B cell (primary cell): Measurements from ENCODE around the gene NR1H3. TPM values are rescaled to one million over a fixed set of nuclear protein-coding genes. Genes with fewer than 3 reads are reported as not detected.

Source experiments
- ATAC-seq: fragments of 200-7000 bp; cut with Tn5 transposase; one replicate; pipeline ENCODE4 v1.10.0; 2021; ENCODE audit warnings: low read depth, mild to moderate bottlenecking, moderate number of reproducible peaks, moderate library complexity
- CTCF ChIA-PET: fragments of 350-600 bp; sonication (Branson Sonifier 250); formaldehyde crosslinking; loops from one replicate; lab custom pipeline; 2021; ENCODE audit warnings: antibody characterized with exemption, inconsistent platforms; lab: Charles Lee
- POLR2A ChIA-PET: fragments of 350-600 bp; sonication (Branson Sonifier 250); formaldehyde crosslinking; loops from one replicate; lab custom pipeline; 2021; ENCODE audit warnings: antibody characterized with exemption; lab: Charles Lee
- DNase-seq: peaks from one replicate; pipeline ENCODE4 v3.0.0; 2013
- H2AFZ ChIP-seq: 2 replicates; pipeline ENCODE4 v1.6.1; 2012; ENCODE audit warnings: mild to moderate bottlenecking, low read depth, low read length; ENCODE audit not compliant: insufficient read depth, poor library complexity, severe bottlenecking
- H3K27ac ChIP-seq, 2 donors: 1 replicate in 1 of 2; 2 replicates in 1 of 2; pipeline ENCODE4 v1.5.1; 2012 to 2013; ENCODE audit warnings: low read length in 2 of 2, mild to moderate bottlenecking in 2 of 2, moderate library complexity in 1 of 2
- H3K27me3 ChIP-seq, 4 experiments: fragments of 200-600 bp in 1 of 4; sonication (generic) in 1 of 4; replicated peaks in 1 of 4; 1 replicate in 2 of 4; 2 replicates in 2 of 4; pipeline versions ENCODE4 v1.6.1 to v1.7.0; 2013 to 2016; ENCODE audit warnings: low read length in 3 of 4, mild to moderate bottlenecking in 2 of 4, mixed read lengths in 1 of 4, moderate library complexity in 1 of 4; ENCODE audit not compliant: insufficient read depth in 4 of 4, control insufficient read depth in 3 of 4; ENCODE audit errors: control extremely low read depth in 1 of 4
- H3K36me3 ChIP-seq, 2 experiments: replicated peaks in 1 of 2; 1 replicate in 1 of 2; 2 replicates in 1 of 2; pipeline versions ENCODE4 v1.6.1 to v1.7.1; 2013; ENCODE audit warnings: low read length in 1 of 2; ENCODE audit not compliant: insufficient read depth in 2 of 2, control insufficient read depth in 1 of 2; ENCODE audit errors: control extremely low read depth in 1 of 2, extremely low read depth in 1 of 2
- H3K4me1 ChIP-seq, 2 donors: fragments of 200-600 bp in 1 of 2; sonication (generic) in 1 of 2; 1 replicate in 1 of 2; 2 replicates in 1 of 2; pipeline versions ENCODE4 v1.5.1 to v1.6.1; 2013 to 2017; ENCODE audit warnings: low read length in 2 of 2; ENCODE audit not compliant: control insufficient read depth in 2 of 2, insufficient read depth in 2 of 2
- H3K4me2 ChIP-seq: replicated peaks from 2 replicates; pipeline ENCODE3; 2012; ENCODE audit warnings: mild to moderate bottlenecking, low read depth, low read length; ENCODE audit not compliant: poor library complexity, severe bottlenecking
- H3K4me3 ChIP-seq, 5 experiments: fragments of 200-600 bp in 1 of 5; sonication (generic) in 1 of 5; 1 replicate in 3 of 5; 2 replicates in 2 of 5; pipeline versions ENCODE4 v1.5.1 to v1.7.0; 2011 to 2016; ENCODE audit warnings: low read length in 4 of 5, mild to moderate bottlenecking in 4 of 5, low read depth in 2 of 5, control low read depth in 1 of 5, moderate library complexity in 1 of 5; ENCODE audit not compliant: insufficient read depth in 1 of 5; ENCODE audit errors: control extremely low read depth in 1 of 5, extremely low read depth in 1 of 5
- H3K79me2 ChIP-seq: fragments of 200-600 bp; sonication (generic); one replicate; pipeline ENCODE4 v1.6.0; 2016; ENCODE audit warnings: low read length; ENCODE audit not compliant: control insufficient read depth, insufficient read depth
- H3K9ac ChIP-seq: fragments of 200-600 bp; sonication (generic); 2 replicates; pipeline ENCODE4 v1.6.1; 2017; ENCODE audit warnings: mild to moderate bottlenecking, low read length, moderate library complexity
- H3K9me3 ChIP-seq, 3 donors: one replicate each; pipeline versions ENCODE4 v1.6.1 to v1.7.1; 2013; ENCODE audit warnings: low read length in 2 of 3; ENCODE audit not compliant: control insufficient read depth in 2 of 3, insufficient read depth in 1 of 3; ENCODE audit errors: control extremely low read depth in 1 of 3
- H4K20me1 ChIP-seq: 2 replicates; pipeline ENCODE4 v1.6.0; 2012; ENCODE audit warnings: mild to moderate bottlenecking, low read length; ENCODE audit not compliant: insufficient read depth, control insufficient read depth, poor library complexity, severe bottlenecking
- H3K27ac Mint-ChIP-seq: one replicate; pipeline ENCODE4 v1.8.0; 2021; ENCODE audit warnings: mixed read lengths
- H3K27me3 Mint-ChIP-seq: one replicate; pipeline ENCODE4 v1.8.0; 2021; ENCODE audit warnings: mixed read lengths
- H3K4me1 Mint-ChIP-seq: one replicate; pipeline ENCODE4 v1.8.0; 2021; ENCODE audit warnings: mixed read lengths
- H3K4me3 Mint-ChIP-seq: one replicate; pipeline ENCODE4 v1.8.0; 2021; ENCODE audit warnings: mixed read lengths
- H3K9me3 Mint-ChIP-seq: one replicate; pipeline ENCODE4 v1.8.0; 2022; ENCODE audit warnings: mixed read lengths; ENCODE audit not compliant: insufficient read depth
- EZH2 ChIP-seq: IDR thresholded peaks from 2 replicates; pipeline ENCODE4 v1.6.1; 2012; ENCODE audit warnings: borderline replicate concordance, low read depth, mild to moderate bottlenecking, moderate library complexity, low read length; ENCODE audit not compliant: insufficient read depth, poor library complexity, severe bottlenecking
- WGBS: methylation state at CpG from one replicate; pipeline ENCODE4 v1.1.5; 2013; ENCODE audit warnings: missing lambda C conversion rate; ENCODE audit not compliant: insufficient coverage; 5-methylcytosine and 5-hydroxymethylcytosine counted together
- intact Hi-C: fragments of 100-400 bp; cut with micrococcal nuclease; formaldehyde crosslinking; loops from one replicate; pipeline ENCODE4 v1.10.0; 2022
- polyA plus RNA-seq: library from polyadenylated mRNA; depleted of rRNA; stranded (reverse); fragments of >200 nt; gene quantifications from 2 replicates; pipeline ENCODE4 v1.2.3, GENCODE V29; 2012
- total RNA-seq, 2 donors: library from RNA; stranded (reverse); fragments of 120-200 nt in 1 of 2; gene quantifications; 1 replicate in 1 of 2; 2 replicates in 1 of 2; pipeline versions ENCODE4 v1.2.3 to v1.2.4, GENCODE V29; 2013 to 2022
- TF ChIP-seq, protein P1 (sequence below): fragments of 200-600 bp; IDR thresholded peaks from one replicate; pipeline ENCODE4 v1.8.0; 2022; ENCODE audit warnings: antibody characterized with exemption, mild to moderate bottlenecking

NR1H3 gene
- total and polyA plus RNA-seq, 2 donors (not counting 1 experiment from before 2014, with no cell fraction given): 8.4 to 9.6 TPM

DNA sequence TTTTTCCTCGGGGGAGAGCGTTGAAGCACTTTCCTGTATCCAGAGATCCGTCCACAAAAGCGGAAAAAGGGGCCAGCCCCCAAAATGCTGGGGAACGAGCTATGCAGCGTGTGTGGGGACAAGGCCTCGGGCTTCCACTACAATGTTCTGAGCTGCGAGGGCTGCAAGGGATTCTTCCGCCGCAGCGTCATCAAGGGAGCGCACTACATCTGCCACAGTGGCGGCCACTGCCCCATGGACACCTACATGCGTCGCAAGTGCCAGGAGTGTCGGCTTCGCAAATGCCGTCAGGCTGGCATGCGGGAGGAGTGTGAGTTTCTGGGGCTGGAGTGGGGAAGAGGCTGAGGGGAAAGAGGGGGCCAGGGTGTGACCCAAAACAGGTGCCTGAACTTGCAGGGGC, 2.6 kb downstream of the NR1H3 start:
- Histone ChIP-seq H3K27ac (no peak overlapping the region), H2AFZ (no peak overlapping the region), H3K36me3 (no peaks in the 10 kb centered on the region), H3K9ac (no peak overlapping the region), H3K79me2 (peaks cover 4% of the 10 kb centered on the region), H3K9me3 (no peaks in the 10 kb centered on the region), H3K4me3 (no peak overlapping the region), H3K4me2 (no peak overlapping the region), H3K27me3 (no peaks in the 10 kb centered on the region), H3K4me1 (peaks cover 2 to 3% of the 10 kb centered on the region in 2 donors), H4K20me1 (no peaks in the 10 kb centered on the region)
- no peak for ATAC-seq
- H3K9me3 Mint-ChIP-seq: no peaks in the 10 kb centered on the region
- no peak for TF ChIP-seq EZH2
- TF ChIP-seq, protein P1, sequence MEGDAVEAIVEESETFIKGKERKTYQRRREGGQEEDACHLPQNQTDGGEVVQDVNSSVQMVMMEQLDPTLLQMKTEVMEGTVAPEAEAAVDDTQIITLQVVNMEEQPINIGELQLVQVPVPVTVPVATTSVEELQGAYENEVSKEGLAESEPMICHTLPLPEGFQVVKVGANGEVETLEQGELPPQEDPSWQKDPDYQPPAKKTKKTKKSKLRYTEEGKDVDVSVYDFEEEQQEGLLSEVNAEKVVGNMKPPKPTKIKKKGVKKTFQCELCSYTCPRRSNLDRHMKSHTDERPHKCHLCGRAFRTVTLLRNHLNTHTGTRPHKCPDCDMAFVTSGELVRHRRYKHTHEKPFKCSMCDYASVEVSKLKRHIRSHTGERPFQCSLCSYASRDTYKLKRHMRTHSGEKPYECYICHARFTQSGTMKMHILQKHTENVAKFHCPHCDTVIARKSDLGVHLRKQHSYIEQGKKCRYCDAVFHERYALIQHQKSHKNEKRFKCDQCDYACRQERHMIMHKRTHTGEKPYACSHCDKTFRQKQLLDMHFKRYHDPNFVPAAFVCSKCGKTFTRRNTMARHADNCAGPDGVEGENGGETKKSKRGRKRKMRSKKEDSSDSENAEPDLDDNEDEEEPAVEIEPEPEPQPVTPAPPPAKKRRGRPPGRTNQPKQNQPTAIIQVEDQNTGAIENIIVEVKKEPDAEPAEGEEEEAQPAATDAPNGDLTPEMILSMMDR: no peak
- intact Hi-C loops: no loop called here
- H3K4me3 Mint-ChIP-seq: no peak overlapping the region
- H3K27ac Mint-ChIP-seq: no peak overlapping the region
- ChIA-PET CTCF (interaction anchor here (0.9 to 2.9 kb wide), 5 partner anchors 80 to 195 kb away, joined by 6 to 21 read pairs (median 9); no protein-coding TSS in a partner anchor), POLR2A (interaction anchor here (1.4 kb wide), 1 partner anchor 46 kb away, joined by 8 read pairs; the partner anchor contains the start of gene DDB2)
- H3K4me1 Mint-ChIP-seq: peaks cover 4% of the 10 kb centered on the region
- no peaks in the 10 kb centered on the region for H3K27me3 Mint-ChIP-seq
- no peak for DNase-seq
- WGBS: 95% methylated on average over 19 of the region's 19 CpGs

DNA sequence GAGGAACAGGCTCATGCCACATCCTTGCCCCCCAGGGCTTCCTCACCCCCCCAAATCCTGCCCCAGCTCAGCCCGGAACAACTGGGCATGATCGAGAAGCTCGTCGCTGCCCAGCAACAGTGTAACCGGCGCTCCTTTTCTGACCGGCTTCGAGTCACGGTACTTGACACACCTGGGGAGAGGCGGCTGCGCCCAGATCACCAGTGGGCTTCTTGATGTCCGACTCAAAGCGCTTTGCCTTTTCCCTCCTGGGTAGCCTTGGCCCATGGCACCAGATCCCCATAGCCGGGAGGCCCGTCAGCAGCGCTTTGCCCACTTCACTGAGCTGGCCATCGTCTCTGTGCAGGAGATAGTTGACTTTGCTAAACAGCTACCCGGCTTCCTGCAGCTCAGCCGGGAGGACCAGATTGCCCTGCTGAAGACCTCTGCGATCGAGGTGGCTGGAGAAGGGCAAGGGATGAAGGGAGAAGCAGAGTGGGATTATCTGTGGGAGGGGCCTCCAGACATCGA, 3.5 kb downstream of the NR1H3 start:
- Histone ChIP-seq H3K27me3 (no peaks in the 10 kb centered on the region), H3K9me3 (no peaks in the 10 kb centered on the region), H3K27ac (no peak overlapping the region), H2AFZ (no peak overlapping the region), H4K20me1 (no peaks in the 10 kb centered on the region), H3K4me1 (peaks cover 8 to 12% of the 10 kb centered on the region in 2 donors), H3K4me3 (no peak overlapping the region), H3K4me2 (no peak overlapping the region), H3K9ac (no peak overlapping the region), H3K79me2 (peaks cover 4% of the 10 kb centered on the region), H3K36me3 (no peaks in the 10 kb centered on the region)
- TF ChIP-seq EZH2: no peak
- TF ChIP-seq, protein P1: no peak
- ATAC-seq (no peak), DNase-seq (no peak)
- peaks cover 9% of the 10 kb centered on the region for H3K4me1 Mint-ChIP-seq
- no peak overlapping the region for H3K4me3 Mint-ChIP-seq
- 92% methylated on average over 21 of the region's 22 CpGs for WGBS
- CTCF ChIA-PET: interaction anchor here (2.9 kb wide), 1 partner anchor 99 kb away, joined by 10 read pairs; no protein-coding TSS in a partner anchor
- H3K9me3 Mint-ChIP-seq: no peaks in the 10 kb centered on the region
- H3K27me3 Mint-ChIP-seq: no peaks in the 10 kb centered on the region
- no peak overlapping the region for H3K27ac Mint-ChIP-seq
- intact Hi-C loops: no loop called here
- POLR2A ChIA-PET: no interaction called here
